Astrocyte (in vitro differentiated cells and primary cell): ENCODE data around the gene LAMA5. TPM values are rescaled to one million over a fixed set of nuclear protein-coding genes. Genes with fewer than 3 reads are reported as not detected.

Experiments used
- DNase-seq: peaks from one replicate; pipeline ENCODE4 v3.0.0-alpha.2; 2010; ENCODE audit warnings: low read depth
- FAIRE-seq: peaks from 2 replicates; lab custom pipeline; 2011; peaks lifted over from hg19 to GRCh38; lab: Jason Lieb, UNC
- H2AFZ ChIP-seq: 2 replicates; pipeline ENCODE4 v1.6.0; 2012; ENCODE audit warnings: low read depth, low read length, inconsistent platforms
- H3K27ac ChIP-seq: 2 replicates; pipeline ENCODE4 v1.5.1; 2011; ENCODE audit warnings: low read depth, low read length, inconsistent platforms
- H3K27me3 ChIP-seq: 2 replicates; pipeline ENCODE4 v1.6.0; 2011; ENCODE audit warnings: low read length, inconsistent platforms; ENCODE audit not compliant: insufficient read depth
- H3K36me3 ChIP-seq: 2 replicates; pipeline ENCODE4 v1.5.1; 2011; ENCODE audit warnings: low read length, inconsistent platforms; ENCODE audit not compliant: insufficient read depth
- H3K4me1 ChIP-seq: 2 replicates; pipeline ENCODE4 v1.5.1; 2011; ENCODE audit warnings: low read length, inconsistent platforms; ENCODE audit not compliant: insufficient read depth
- H3K4me2 ChIP-seq: 2 replicates; pipeline ENCODE4 v1.6.0; 2012; ENCODE audit warnings: low read length, inconsistent platforms
- H3K4me3 ChIP-seq: 2 replicates; pipeline ENCODE4 v1.5.1; 2011; ENCODE audit warnings: low read depth, mild to moderate bottlenecking, low read length, inconsistent platforms; ENCODE audit not compliant: insufficient read depth
- H3K79me2 ChIP-seq: 2 replicates; pipeline ENCODE4 v1.6.0; 2012; ENCODE audit warnings: mild to moderate bottlenecking, low read length, inconsistent platforms; ENCODE audit not compliant: insufficient read depth
- H3K9ac ChIP-seq: 2 replicates; pipeline ENCODE4 v1.6.0; 2012; ENCODE audit warnings: mild to moderate bottlenecking, low read length, inconsistent platforms
- H3K9me3 ChIP-seq: 2 replicates; pipeline ENCODE4 v1.5.1; 2012; ENCODE audit warnings: low read depth, mild to moderate bottlenecking, low read length, inconsistent platforms; ENCODE audit not compliant: insufficient read depth
- H4K20me1 ChIP-seq: 2 replicates; pipeline ENCODE4 v1.6.0; 2012; ENCODE audit warnings: low read length, inconsistent platforms; ENCODE audit not compliant: insufficient read depth
- H3K27ac Mint-ChIP-seq: one replicate; pipeline ENCODE4 v1.8.0; 2021; ENCODE audit warnings: mild to moderate bottlenecking, mixed read lengths; ENCODE audit not compliant: unreplicated experiment
- H3K27me3 Mint-ChIP-seq: one replicate; pipeline ENCODE4 v1.8.0; 2021; ENCODE audit warnings: low read depth, mixed read lengths; ENCODE audit not compliant: unreplicated experiment
- H3K36me3 Mint-ChIP-seq: one replicate; pipeline ENCODE4 v1.8.0; 2021; ENCODE audit warnings: low read depth, mixed read lengths; ENCODE audit not compliant: unreplicated experiment
- H3K4me1 Mint-ChIP-seq: one replicate; pipeline ENCODE4 v1.8.0; 2021; ENCODE audit warnings: low read depth, mixed read lengths; ENCODE audit not compliant: unreplicated experiment
- H3K4me3 Mint-ChIP-seq: one replicate; pipeline ENCODE4 v1.8.0; 2021; ENCODE audit warnings: mild to moderate bottlenecking, moderate library complexity, mixed read lengths; ENCODE audit not compliant: unreplicated experiment
- H3K9me3 Mint-ChIP-seq: one replicate; pipeline ENCODE4 v1.8.0; 2021; ENCODE audit warnings: mild to moderate bottlenecking, mixed read lengths; ENCODE audit not compliant: unreplicated experiment
- CTCF ChIP-seq: IDR thresholded peaks from 2 replicates; pipeline ENCODE4 v1.5.1; 2011; ENCODE audit warnings: low read depth, mild to moderate bottlenecking, inconsistent platforms, low read length, moderate library complexity; ENCODE audit not compliant: insufficient read depth
- EZH2 ChIP-seq: IDR thresholded peaks from 2 replicates; pipeline ENCODE4 v1.6.1; 2012; ENCODE audit warnings: mild to moderate bottlenecking, low read length, inconsistent platforms; ENCODE audit not compliant: insufficient read depth
- total RNA-seq: library from RNA; stranded (reverse); gene quantifications from 2 replicates; pipeline ENCODE4 v1.2.1, GENCODE V29; 2021

LAMA5 gene
- total RNA-seq, 1 donor from 2014 or later: 350 TPM

- Histone ChIP-seq H4K20me1 (no peaks in the 10 kb centered on the region), H3K4me1 (no peaks in the 10 kb centered on the region), H3K9me3 (no peaks in the 10 kb centered on the region), H3K9ac (no peak overlapping the region), H2AFZ (no peak overlapping the region), H3K4me3 (no peak overlapping the region), H3K79me2 (no peaks in the 10 kb centered on the region), H3K27ac (no peak overlapping the region), H3K4me2 (no peak overlapping the region), H3K36me3 (no peaks in the 10 kb centered on the region), H3K27me3 (no peaks in the 10 kb centered on the region)
- Mint-ChIP-seq H3K27me3 (no peaks in the 10 kb centered on the region), H3K9me3 (no peaks in the 10 kb centered on the region), H3K27ac (no peak overlapping the region), H3K4me3 (no peak overlapping the region), H3K36me3 (peaks cover 11% of the 10 kb centered on the region), H3K4me1 (no peaks in the 10 kb centered on the region)
- no peak for DNase-seq
- FAIRE-seq: no peak
- no peak for TF ChIP-seq CTCF
- no peak for TF ChIP-seq EZH2
Observed at GRCh38 chr20:62314339-62314638, 52.8 kb downstream of the LAMA5 start.

DNA sequence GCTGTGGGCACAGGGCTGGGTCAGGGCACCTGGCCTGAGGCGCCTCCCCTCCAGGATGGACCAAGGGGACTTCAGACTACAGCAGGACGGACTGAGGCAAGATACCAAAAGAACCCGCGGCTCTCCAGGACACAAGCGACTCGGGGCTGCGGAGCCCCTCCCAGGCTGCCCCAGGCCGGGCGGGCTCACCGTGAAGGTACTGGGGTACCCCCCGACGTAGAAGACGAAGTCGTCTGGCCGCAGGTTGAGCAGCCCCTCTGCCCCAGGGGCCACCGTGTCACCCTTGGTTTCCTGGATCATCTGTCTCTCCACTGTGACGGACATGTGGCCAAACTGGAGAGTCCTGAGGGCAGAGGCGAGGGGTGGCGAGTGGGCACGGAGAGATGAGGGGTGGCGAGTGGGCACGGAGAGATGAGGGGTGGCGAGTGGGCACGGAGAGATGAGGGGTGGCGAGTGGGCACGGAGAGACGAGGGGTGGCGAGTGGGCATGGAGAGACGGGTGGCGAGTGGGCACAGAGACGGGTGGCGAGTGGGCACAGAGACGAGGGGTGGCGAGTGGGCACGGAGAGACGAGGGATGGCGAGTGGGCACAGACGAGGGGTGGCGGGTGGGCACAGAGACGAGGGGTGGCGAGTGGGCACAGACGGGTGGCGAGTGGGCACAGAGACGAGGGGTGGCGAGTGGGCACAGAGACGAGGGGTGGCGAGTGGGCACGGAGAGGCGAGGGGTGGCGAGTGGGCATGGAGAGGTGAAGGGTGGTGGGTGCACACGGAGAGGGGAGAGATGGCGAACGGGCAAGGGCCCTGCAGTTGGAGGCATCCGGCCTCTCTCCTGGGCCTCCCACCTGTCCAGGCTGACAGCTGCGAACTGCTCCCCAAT lies 53.4 kb downstream of the LAMA5 start:
- no peak overlapping the region for H2AFZ ChIP-seq
- peaks cover 2% of the 10 kb centered on the region for H3K36me3 ChIP-seq
- H3K27me3 ChIP-seq: no peaks in the 10 kb centered on the region
- H3K79me2 ChIP-seq: no peaks in the 10 kb centered on the region
- no peak overlapping the region for H3K4me3 ChIP-seq
- peaks cover 2% of the 10 kb centered on the region for H4K20me1 ChIP-seq
- Mint-ChIP-seq H3K27me3 (no peaks in the 10 kb centered on the region), H3K4me3 (no peak overlapping the region), H3K9me3 (no peaks in the 10 kb centered on the region), H3K4me1 (no peaks in the 10 kb centered on the region), H3K27ac (no peak overlapping the region), H3K36me3 (peaks cover 9% of the 10 kb centered on the region)
- no peak overlapping the region for H3K4me2 ChIP-seq
- H3K27ac ChIP-seq: no peak overlapping the region
- TF ChIP-seq EZH2: no peak
- DNase-seq: no peak
- H3K9me3 ChIP-seq: no peaks in the 10 kb centered on the region
- FAIRE-seq: no peak
- no peak overlapping the region for H3K9ac ChIP-seq
- H3K4me1 ChIP-seq: no peaks in the 10 kb centered on the region

DNA sequence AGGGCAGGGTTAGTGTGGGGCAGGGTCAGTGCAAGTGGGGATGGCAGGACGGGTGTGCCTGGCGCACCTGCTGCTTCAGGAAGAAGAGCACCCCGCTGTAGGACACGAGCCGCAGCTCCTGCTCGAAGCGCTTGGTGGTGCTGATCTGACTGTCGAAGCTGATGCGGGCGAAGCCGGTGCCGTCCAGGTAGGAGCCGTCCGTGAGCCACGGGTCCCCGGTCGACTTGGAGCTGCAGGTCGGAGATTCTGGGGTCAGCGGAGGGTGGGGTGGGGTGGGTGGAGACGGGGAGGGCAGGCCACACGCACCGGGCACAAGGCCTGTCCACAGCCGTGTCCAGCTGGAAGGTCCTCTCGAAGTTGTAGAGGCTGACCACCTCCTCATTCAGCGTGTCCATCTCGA lies 54.1 kb downstream of the LAMA5 start:
- DNase-seq: no peak
- no peaks in the 10 kb centered on the region for H3K27me3 ChIP-seq
- H3K27ac ChIP-seq: no peak overlapping the region
- H3K79me2 ChIP-seq: no peaks in the 10 kb centered on the region
- Mint-ChIP-seq H3K4me3 (no peak overlapping the region), H3K27ac (no peak overlapping the region), H3K9me3 (no peaks in the 10 kb centered on the region), H3K36me3 (peaks cover 9% of the 10 kb centered on the region), H3K4me1 (no peaks in the 10 kb centered on the region), H3K27me3 (no peaks in the 10 kb centered on the region)
- no peaks in the 10 kb centered on the region for H3K4me1 ChIP-seq
- no peak for FAIRE-seq
- no peak overlapping the region for H3K4me3 ChIP-seq
- no peaks in the 10 kb centered on the region for H3K9me3 ChIP-seq
- H3K4me2 ChIP-seq: no peak overlapping the region
- no peak overlapping the region for H2AFZ ChIP-seq
- no peak for TF ChIP-seq EZH2
- no peak for TF ChIP-seq CTCF
- H3K9ac ChIP-seq: no peak overlapping the region
- H3K36me3 ChIP-seq: peaks cover 7% of the 10 kb centered on the region
- H4K20me1 ChIP-seq: peaks cover 9% of the 10 kb centered on the region
